Activated CD4-positive, alpha-beta T cell treated with anti-CD3 and anti-CD28 coated beads for 36 hours (primary cell): ENCODE results near the gene PLXND1. TPM values are rescaled to one million over a fixed set of nuclear protein-coding genes. Genes with fewer than 3 reads are reported as not detected.

Experiments used
- ATAC-seq: fragments of 200-7000 bp; cut with Tn5 transposase; one replicate; pipeline ENCODE4 v1.10.0; 2021; ENCODE audit warnings: mild to moderate bottlenecking, moderate library complexity
- CTCF ChIA-PET: fragments of 350-600 bp; sonication (Branson Sonifier 250); formaldehyde crosslinking; loops from one replicate; lab custom pipeline; 2021; ENCODE audit warnings: antibody characterized with exemption; lab: Charles Lee
- POLR2A ChIA-PET: fragments of 350-600 bp; sonication (Branson Sonifier 250); formaldehyde crosslinking; loops from one replicate; lab custom pipeline; 2021; ENCODE audit warnings: antibody characterized with exemption, inconsistent platforms; lab: Charles Lee
- DNase-seq: peaks from one replicate; pipeline ENCODE4 v3.0.0-alpha.2; 2020
- H3K27ac Mint-ChIP-seq: one replicate; pipeline ENCODE4 v1.8.0; 2021; ENCODE audit warnings: mixed read lengths
- H3K27me3 Mint-ChIP-seq: one replicate; pipeline ENCODE4 v1.8.0; 2021; ENCODE audit warnings: mixed read lengths
- H3K36me3 Mint-ChIP-seq: one replicate; pipeline ENCODE4 v1.8.0; 2021; ENCODE audit warnings: low read depth, mixed read lengths
- H3K4me1 Mint-ChIP-seq: one replicate; pipeline ENCODE4 v1.8.0; 2021; ENCODE audit warnings: mixed read lengths
- H3K4me3 Mint-ChIP-seq: one replicate; pipeline ENCODE4 v1.8.0; 2021; ENCODE audit warnings: mild to moderate bottlenecking, moderate library complexity, mixed read lengths
- H3K9me3 Mint-ChIP-seq: one replicate; pipeline ENCODE4 v1.8.0; 2021; ENCODE audit warnings: low read depth, mixed read lengths
- intact Hi-C, 2 experiments: fragments of 100-400 bp; cut with DNase I in 1 of 2; cut with micrococcal nuclease in 1 of 2; formaldehyde crosslinking; loops; one replicate each; pipeline versions ENCODE4 v1.14.2 to v1.15.1; 2022 to 2024; cut with DNase I, micrococcal nuclease
- total RNA-seq, 2 experiments: library from RNA; stranded (reverse); gene quantifications; one replicate each; pipeline ENCODE4 v1.2.3, GENCODE V29; 2021

The PLXND1 gene
- total RNA-seq, 2 experiments from 2014 or later = 3.1 to 4.6 TPM

GRCh38 chr3:129567939-129568338 lies 38.5 kb downstream of the PLXND1 start:
- no peaks in the 10 kb centered on the region for H3K9me3 Mint-ChIP-seq

DNA sequence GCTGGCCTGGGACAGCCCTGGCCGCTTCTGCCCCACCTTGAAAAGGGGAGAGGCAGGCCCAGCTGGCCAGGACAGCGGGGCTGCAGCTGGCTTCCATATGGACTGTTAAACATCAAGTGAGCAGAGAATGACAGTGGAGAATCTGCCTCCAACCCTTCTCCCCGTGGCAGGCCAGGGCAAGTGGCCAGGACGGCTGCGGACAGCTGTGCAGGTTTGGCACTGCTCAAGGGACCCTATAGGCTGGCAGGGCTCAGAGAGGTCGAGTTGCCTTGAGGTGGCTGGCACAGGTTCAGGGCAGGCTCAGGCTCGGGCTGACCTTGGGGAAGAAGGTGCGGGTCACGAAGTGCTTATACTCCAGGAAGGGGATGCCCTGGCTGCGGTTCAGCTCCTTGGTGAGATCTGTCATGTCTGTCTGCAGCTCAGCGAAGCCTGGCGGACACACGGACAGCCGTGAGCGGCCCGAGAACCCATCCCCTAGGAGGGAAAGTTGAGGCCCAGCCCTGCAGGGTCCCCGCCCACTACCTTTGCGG lies 39.2 kb downstream of the PLXND1 start:
- Mint-ChIP-seq H3K27me3 (no peaks in the 10 kb centered on the region), H3K4me1 (no peaks in the 10 kb centered on the region), H3K4me3 (no peak overlapping the region), H3K36me3 (no peaks in the 10 kb centered on the region), H3K9me3 (no peaks in the 10 kb centered on the region), H3K27ac (no peak overlapping the region)
- ChIA-PET POLR2A (interaction anchor here (0.6 kb wide), 1 partner anchor 184 kb away, joined by 3 read pairs; no protein-coding TSS in a partner anchor), CTCF (interaction anchor here (1.0 kb wide), 1 partner anchor 10 kb away, joined by 3 read pairs; no protein-coding TSS in a partner anchor)
- no peak for ATAC-seq
- no peak for DNase-seq
- intact Hi-C loops = no loop called here

More at GRCh38 chr3:129567939-129568338, 38.5 kb downstream of the PLXND1 start:
- no peak for DNase-seq
- Mint-ChIP-seq H3K4me3 (no peak overlapping the region), H3K4me1 (no peaks in the 10 kb centered on the region), H3K27me3 (no peaks in the 10 kb centered on the region), H3K27ac (no peak overlapping the region), H3K36me3 (no peaks in the 10 kb centered on the region)
- ChIA-PET POLR2A (interaction anchor here (0.6 kb wide), 1 partner anchor 185 kb away, joined by 3 read pairs; no protein-coding TSS in a partner anchor), CTCF (no interaction called here)
- no peak for ATAC-seq
- intact Hi-C loops = no loop called here

DNA sequence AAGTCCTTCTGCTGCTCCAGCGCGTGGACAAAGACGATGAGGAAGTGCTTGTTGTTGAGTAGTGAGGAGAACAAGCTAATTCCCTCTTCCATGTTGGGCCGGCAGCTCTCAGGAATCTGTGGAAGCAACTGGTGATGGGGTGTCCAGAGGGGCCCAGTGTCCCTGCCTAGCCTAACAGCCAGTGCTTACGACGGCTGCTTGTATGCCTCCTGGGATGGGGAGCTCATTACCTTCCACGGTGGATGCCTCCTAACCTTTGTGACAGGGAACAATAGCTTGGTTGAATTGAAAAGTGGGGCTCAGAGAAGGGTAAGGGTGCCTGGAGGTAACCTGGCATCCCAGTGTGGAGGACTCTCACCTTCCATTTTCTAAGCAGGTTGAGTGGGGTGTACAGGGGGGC lies 40.6 kb downstream of the PLXND1 start:
- ATAC-seq (no peak), DNase-seq (no peak)
- H3K27me3 Mint-ChIP-seq = no peaks in the 10 kb centered on the region
- H3K36me3 Mint-ChIP-seq = no peaks in the 10 kb centered on the region
- intact Hi-C loops = no loop called here
- POLR2A ChIA-PET = no interaction called here
- H3K27ac Mint-ChIP-seq = no peak overlapping the region
- no peak overlapping the region for H3K4me3 Mint-ChIP-seq
- no peaks in the 10 kb centered on the region for H3K9me3 Mint-ChIP-seq
- no peaks in the 10 kb centered on the region for H3K4me1 Mint-ChIP-seq
- CTCF ChIA-PET = interaction anchor here (0.6 kb wide), 1 partner anchor 298 kb away, joined by 3 read pairs; no protein-coding TSS in a partner anchor

DNA sequence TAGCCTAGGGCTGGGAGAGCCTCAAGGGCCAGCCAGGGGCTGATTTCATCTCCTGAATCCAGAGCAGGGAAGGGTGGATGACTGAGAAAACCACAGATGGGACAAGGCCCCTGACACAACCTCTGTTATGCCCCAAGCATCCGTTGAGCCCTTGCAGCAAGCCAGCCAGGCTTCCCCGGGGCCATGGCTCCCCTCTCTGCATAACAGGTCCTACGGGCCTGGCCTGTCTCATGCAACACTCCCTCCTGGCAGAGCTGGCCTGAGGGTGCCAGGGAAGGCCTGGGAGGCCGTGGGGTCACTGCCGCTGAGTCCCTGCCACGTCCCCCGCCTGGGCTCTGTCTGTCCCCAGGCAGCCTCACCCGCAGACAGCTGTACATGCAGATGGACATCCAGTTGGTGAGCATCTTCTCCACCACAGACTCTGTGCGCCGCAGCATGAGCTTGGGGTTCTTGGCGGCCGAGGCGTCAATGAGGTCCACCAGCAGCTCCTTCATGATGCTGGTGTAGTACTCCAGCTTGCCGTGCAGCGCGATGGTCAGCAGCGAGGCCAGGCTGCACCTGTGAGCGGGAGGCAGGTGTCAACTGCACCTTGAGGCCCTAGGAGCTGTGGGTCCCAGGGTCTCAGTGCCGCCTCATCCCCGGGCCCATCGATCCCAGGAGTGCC lies 41.4 kb downstream of the PLXND1 start:
- Mint-ChIP-seq H3K27ac (no peak overlapping the region), H3K27me3 (no peaks in the 10 kb centered on the region), H3K9me3 (no peaks in the 10 kb centered on the region), H3K4me3 (no peak overlapping the region), H3K36me3 (no peaks in the 10 kb centered on the region), H3K4me1 (no peaks in the 10 kb centered on the region)
- DNase-seq (no peak), ATAC-seq (no peak)
- intact Hi-C loops = no loop called here
- CTCF ChIA-PET = no interaction called here
- POLR2A ChIA-PET = no interaction called here

GRCh38 chr3:129563850-129564535 lies 42.5 kb downstream of the PLXND1 start:
- Mint-ChIP-seq H3K4me3 (no peak overlapping the region), H3K4me1 (no peaks in the 10 kb centered on the region), H3K36me3 (no peaks in the 10 kb centered on the region), H3K9me3 (no peaks in the 10 kb centered on the region), H3K27me3 (no peaks in the 10 kb centered on the region), H3K27ac (no peak overlapping the region)
- ATAC-seq = no peak
- intact Hi-C loops = no loop called here
- CTCF ChIA-PET = no interaction called here
- POLR2A ChIA-PET = no interaction called here
- no peak for DNase-seq

- no peak for ATAC-seq
- H3K36me3 Mint-ChIP-seq = no peaks in the 10 kb centered on the region
- H3K27ac Mint-ChIP-seq = no peak overlapping the region
- no peaks in the 10 kb centered on the region for H3K4me1 Mint-ChIP-seq
- POLR2A ChIA-PET = no interaction called here
- no peak overlapping the region for H3K4me3 Mint-ChIP-seq
- no peak for DNase-seq
- no peaks in the 10 kb centered on the region for H3K9me3 Mint-ChIP-seq
- intact Hi-C loops = no loop called here
- CTCF ChIA-PET = no interaction called here
- H3K27me3 Mint-ChIP-seq = no peaks in the 10 kb centered on the region
Measured at GRCh38 chr3:129563332-129563731, 43.1 kb downstream of the PLXND1 start.

GRCh38 chr3:129562803-129563202 lies 43.7 kb downstream of the PLXND1 start:
- no peak overlapping the region for H3K4me3 Mint-ChIP-seq
- ChIA-PET POLR2A (no interaction called here), CTCF (no interaction called here)
- H3K27ac Mint-ChIP-seq = no peak overlapping the region
- H3K4me1 Mint-ChIP-seq = no peaks in the 10 kb centered on the region
- DNase-seq = no peak
- no peaks in the 10 kb centered on the region for H3K36me3 Mint-ChIP-seq
- no peaks in the 10 kb centered on the region for H3K27me3 Mint-ChIP-seq
- intact Hi-C loops = no loop called here
- ATAC-seq = no peak
- no peaks in the 10 kb centered on the region for H3K9me3 Mint-ChIP-seq

DNA sequence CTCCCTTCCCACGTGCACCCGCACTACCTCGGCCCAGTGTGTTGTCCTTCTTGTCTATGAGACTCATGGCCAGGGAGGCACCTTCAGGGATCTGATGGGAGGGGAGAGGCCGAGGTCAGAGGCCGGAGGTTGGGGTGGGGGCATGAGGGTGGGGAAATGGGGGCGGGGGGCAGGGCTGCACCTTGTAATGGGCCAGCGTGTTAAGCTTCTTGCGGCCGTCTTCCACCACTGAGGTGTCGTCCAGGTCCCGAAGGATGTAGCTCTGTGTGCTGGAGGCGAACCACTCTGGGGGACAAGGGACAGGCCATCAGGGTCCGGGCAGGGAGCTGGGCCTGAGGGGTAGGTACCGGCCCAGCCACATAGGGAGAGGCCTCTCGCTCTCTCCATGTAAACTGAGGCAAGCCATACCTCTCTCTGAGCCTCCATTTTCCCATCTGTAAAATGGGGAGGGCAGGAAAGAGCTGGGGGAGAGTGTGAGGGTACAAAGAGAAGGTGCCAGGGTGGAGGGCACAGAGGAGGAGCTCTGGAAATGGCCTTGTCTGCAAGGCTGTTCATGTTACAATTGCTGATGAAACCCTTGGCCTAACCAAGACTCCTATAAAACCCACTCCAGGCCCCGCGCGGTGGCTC lies 44.7 kb downstream of the PLXND1 start:
- Mint-ChIP-seq H3K36me3 (no peaks in the 10 kb centered on the region), H3K4me3 (no peak overlapping the region), H3K27me3 (no peaks in the 10 kb centered on the region), H3K9me3 (no peaks in the 10 kb centered on the region), H3K4me1 (no peaks in the 10 kb centered on the region), H3K27ac (no peak overlapping the region)
- no peak for ATAC-seq
- no peak for DNase-seq
- ChIA-PET CTCF (no interaction called here), POLR2A (no interaction called here)
- intact Hi-C loops = no loop called here

DNA sequence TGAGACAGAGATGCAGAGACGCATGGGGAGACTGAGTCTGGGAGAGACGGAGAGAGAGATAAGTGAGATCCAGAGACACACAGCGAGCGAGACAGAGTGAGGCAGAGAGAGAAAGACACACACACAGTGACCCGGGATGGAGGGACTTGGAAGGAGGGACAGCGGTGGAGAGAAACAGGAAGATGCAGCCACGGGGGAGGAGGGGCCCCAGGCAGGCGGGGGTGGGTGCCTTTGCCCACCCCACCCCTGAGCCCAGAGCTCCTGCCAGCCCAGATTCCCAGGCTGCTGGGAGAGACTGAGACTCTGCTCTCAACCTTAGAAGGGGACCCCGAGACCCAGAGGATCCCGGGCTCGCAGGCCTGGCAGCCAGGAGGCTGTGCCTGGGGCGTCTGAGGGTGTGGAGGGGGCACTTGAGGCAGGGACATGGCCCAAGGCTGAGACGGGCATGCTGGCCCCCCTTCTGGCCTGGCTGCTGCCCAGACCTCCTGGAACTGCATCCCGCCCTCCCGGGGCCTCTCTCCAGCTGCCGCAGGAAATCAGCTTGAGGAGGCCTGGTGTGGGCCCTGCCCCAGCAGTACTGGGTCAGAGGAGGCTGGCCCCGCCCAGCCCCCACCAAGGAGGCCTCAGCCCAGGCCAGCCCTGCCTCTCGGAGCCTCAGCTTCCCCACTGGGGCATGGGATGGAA lies 45.4 kb downstream of the PLXND1 start:
- intact Hi-C loops = no loop called here
- ChIA-PET POLR2A (no interaction called here), CTCF (no interaction called here)
- Mint-ChIP-seq H3K4me3 (no peak overlapping the region), H3K4me1 (no peaks in the 10 kb centered on the region), H3K36me3 (no peaks in the 10 kb centered on the region), H3K27ac (no peak overlapping the region), H3K27me3 (no peaks in the 10 kb centered on the region), H3K9me3 (no peaks in the 10 kb centered on the region)
- DNase-seq = no peak
- ATAC-seq = no peak

DNA sequence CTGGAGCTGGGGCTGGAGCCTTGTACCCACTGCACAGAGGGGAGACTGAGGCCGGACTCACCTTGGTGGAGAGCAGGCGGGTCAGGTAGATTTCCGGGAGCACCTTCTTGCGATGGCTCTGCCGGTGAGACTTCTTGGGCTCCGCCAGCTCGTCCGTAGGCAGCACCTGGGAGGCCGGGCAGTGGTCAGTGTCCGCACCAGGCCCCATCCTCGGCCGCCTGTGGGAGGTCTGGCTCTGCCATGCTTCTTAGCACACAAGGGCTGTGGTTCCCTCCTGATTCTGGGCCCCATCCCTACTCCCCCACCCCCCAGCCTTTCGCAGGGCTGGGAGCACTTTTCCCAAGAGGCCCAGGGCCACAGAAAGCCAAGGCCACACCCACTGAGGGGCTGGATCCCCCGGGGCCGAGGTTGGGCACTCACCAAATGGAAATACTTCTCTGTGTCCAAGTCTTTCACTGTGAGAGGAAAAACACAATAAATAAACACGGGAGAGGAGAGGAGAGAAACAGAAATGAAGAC lies 46.1 kb downstream of the PLXND1 start:
- no peak overlapping the region for H3K4me3 Mint-ChIP-seq
- DNase-seq = no peak
- CTCF ChIA-PET = no interaction called here

GRCh38 chr3:129559565-129560079 lies 46.9 kb downstream of the PLXND1 start:
- no peak overlapping the region for H3K4me3 Mint-ChIP-seq
- H3K9me3 Mint-ChIP-seq = no peaks in the 10 kb centered on the region
- no peaks in the 10 kb centered on the region for H3K4me1 Mint-ChIP-seq
- CTCF ChIA-PET = interaction anchor here (0.6 kb wide), 1 partner anchor 69 kb away, joined by 4 read pairs; no protein-coding TSS in a partner anchor
- no peaks in the 10 kb centered on the region for H3K36me3 Mint-ChIP-seq
- no peak overlapping the region for H3K27ac Mint-ChIP-seq
- intact Hi-C loops = no loop called here
- ATAC-seq (no peak), DNase-seq (no peak)
- no peaks in the 10 kb centered on the region for H3K27me3 Mint-ChIP-seq
- POLR2A ChIA-PET = interaction anchor here (0.5 to 0.6 kb wide), 2 partner anchors 91 to 260 kb away, joined by 3 read pairs; no protein-coding TSS in a partner anchor

More for the DNA sequence above, 46.1 kb downstream of the PLXND1 start:
- Mint-ChIP-seq H3K27ac (no peak overlapping the region), H3K9me3 (no peaks in the 10 kb centered on the region), H3K4me1 (no peaks in the 10 kb centered on the region), H3K36me3 (no peaks in the 10 kb centered on the region), H3K27me3 (no peaks in the 10 kb centered on the region)
- intact Hi-C loops = no loop called here
- POLR2A ChIA-PET = no interaction called here
- ATAC-seq = no peak
